HEK293 (cell line): ENCODE measurements around the gene INSM1.

Experiments
- EGR2 ChIP-seq: fragments of 450-650 bp; formaldehyde crosslinking; IDR thresholded peaks from 2 replicates; pipeline ENCODE4 v1.5.1; 2016; ENCODE audit warnings: low read depth, missing biosample characterization, missing genetic modification characterization
- KLF1 ChIP-seq: fragments of 450-650 bp; formaldehyde crosslinking; IDR thresholded peaks from 2 replicates; pipeline ENCODE4 v1.5.1; 2016; ENCODE audit warnings: missing biosample characterization, missing genetic modification characterization
- KLF10 ChIP-seq: fragments of 450-650 bp; IDR thresholded peaks from 2 replicates; pipeline ENCODE4 v1.5.1; 2018; ENCODE audit warnings: missing biosample characterization, mild to moderate bottlenecking, missing genetic modification characterization
- REPIN1 ChIP-seq: fragments of 450-650 bp; formaldehyde crosslinking; IDR thresholded peaks from 2 replicates; pipeline ENCODE4 v1.5.1; 2017; ENCODE audit warnings: missing biosample characterization, missing genetic modification characterization, low read depth
- TCF7L2 ChIP-seq: IDR thresholded peaks from 2 replicates; pipeline ENCODE4 v1.6.1; 2011; ENCODE audit warnings: low read depth, mild to moderate bottlenecking, inconsistent platforms, low read length, moderate library complexity, borderline replicate concordance
- ZBTB17 ChIP-seq: fragments of 450-650 bp; formaldehyde crosslinking; IDR thresholded peaks from 2 replicates; pipeline ENCODE4 v1.5.1; 2016; ENCODE audit warnings: missing biosample characterization, missing genetic modification characterization
- ZBTB20 ChIP-seq: fragments of 450-650 bp; formaldehyde crosslinking; IDR thresholded peaks from 2 replicates; pipeline ENCODE4 v1.5.1; 2016; ENCODE audit warnings: missing biosample characterization, missing genetic modification characterization
- ZFP69B ChIP-seq: fragments of 450-650 bp; formaldehyde crosslinking; IDR thresholded peaks from 2 replicates; pipeline ENCODE4 v1.5.1; 2016; ENCODE audit warnings: missing biosample characterization, missing genetic modification characterization
- ZNF174 ChIP-seq: fragments of 450-650 bp; formaldehyde crosslinking; IDR thresholded peaks from 2 replicates; pipeline ENCODE4 v1.5.0; 2017; ENCODE audit warnings: missing biosample characterization, mild to moderate bottlenecking, missing genetic modification characterization
- ZNF202 ChIP-seq: fragments of 450-650 bp; formaldehyde crosslinking; IDR thresholded peaks from 2 replicates; pipeline ENCODE4 v1.5.1; 2016; ENCODE audit warnings: missing biosample characterization, missing genetic modification characterization, borderline replicate concordance
- ZNF514 ChIP-seq: fragments of 450-650 bp; formaldehyde crosslinking; IDR thresholded peaks from 2 replicates; pipeline ENCODE4 v1.5.1; 2016; ENCODE audit warnings: missing biosample characterization, missing genetic modification characterization
- ZNF600 ChIP-seq: fragments of 450-650 bp; formaldehyde crosslinking; IDR thresholded peaks from 2 replicates; pipeline ENCODE4 v1.5.1; 2016; ENCODE audit warnings: missing biosample characterization, missing genetic modification characterization
- ZNF664 ChIP-seq: fragments of 450-650 bp; formaldehyde crosslinking; IDR thresholded peaks from 2 replicates; pipeline ENCODE4 v1.5.1; 2016; ENCODE audit warnings: missing biosample characterization, missing genetic modification characterization
- ZNF843 ChIP-seq: fragments of 450-650 bp; formaldehyde crosslinking; IDR thresholded peaks from 2 replicates; pipeline ENCODE4 v1.5.1; 2016; ENCODE audit warnings: missing biosample characterization, missing genetic modification characterization
- ZSCAN30 ChIP-seq: fragments of 450-650 bp; IDR thresholded peaks from 2 replicates; pipeline ENCODE4 v1.5.1; 2018; ENCODE audit warnings: missing biosample characterization, mild to moderate bottlenecking, missing genetic modification characterization, moderate library complexity
- TF ChIP-seq, protein P1 (sequence below): fragments of 450-650 bp; formaldehyde crosslinking; IDR thresholded peaks from 2 replicates; pipeline ENCODE4 v1.5.1; 2017; ENCODE audit warnings: missing biosample characterization, missing genetic modification characterization
- TF ChIP-seq, protein P2 (sequence below): fragments of 450-650 bp; formaldehyde crosslinking; IDR thresholded peaks from 2 replicates; pipeline ENCODE4 v1.5.1; 2017; ENCODE audit warnings: missing biosample characterization, missing genetic modification characterization
- TF ChIP-seq, protein P3 (sequence below): fragments of 450-650 bp; formaldehyde crosslinking; conservative IDR thresholded peaks from 2 replicates; pipeline ENCODE4 v1.5.1; 2016; ENCODE audit warnings: low read depth, missing biosample characterization, missing genetic modification characterization
- TF ChIP-seq, protein P4 (sequence below): fragments of 450-650 bp; formaldehyde crosslinking; IDR thresholded peaks from 2 replicates; pipeline ENCODE4 v1.5.1; 2016; ENCODE audit warnings: missing biosample characterization, missing genetic modification characterization, borderline replicate concordance

INSM1 gene

DNA sequence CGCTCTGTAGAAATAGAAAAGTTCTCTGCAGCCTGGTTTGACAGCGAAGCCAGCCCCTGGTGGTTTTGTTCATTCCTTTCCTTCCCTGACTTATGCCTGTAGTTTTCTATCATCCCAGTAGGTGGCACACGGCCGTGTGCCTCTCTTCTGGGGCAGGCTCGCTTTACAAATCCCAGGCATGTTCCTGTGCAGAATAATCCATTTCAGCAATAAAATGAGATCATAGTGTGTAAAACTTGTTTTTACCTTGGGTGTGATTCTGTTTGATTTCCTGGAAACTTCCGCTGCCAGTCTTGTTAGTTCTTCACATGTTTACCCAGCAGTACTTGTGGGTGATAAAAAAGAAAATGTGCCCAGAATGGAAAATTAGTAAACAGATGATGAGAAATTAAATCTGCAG, 7.4 kb upstream of the INSM1 start (continued):
- TF ChIP-seq, protein P1, sequence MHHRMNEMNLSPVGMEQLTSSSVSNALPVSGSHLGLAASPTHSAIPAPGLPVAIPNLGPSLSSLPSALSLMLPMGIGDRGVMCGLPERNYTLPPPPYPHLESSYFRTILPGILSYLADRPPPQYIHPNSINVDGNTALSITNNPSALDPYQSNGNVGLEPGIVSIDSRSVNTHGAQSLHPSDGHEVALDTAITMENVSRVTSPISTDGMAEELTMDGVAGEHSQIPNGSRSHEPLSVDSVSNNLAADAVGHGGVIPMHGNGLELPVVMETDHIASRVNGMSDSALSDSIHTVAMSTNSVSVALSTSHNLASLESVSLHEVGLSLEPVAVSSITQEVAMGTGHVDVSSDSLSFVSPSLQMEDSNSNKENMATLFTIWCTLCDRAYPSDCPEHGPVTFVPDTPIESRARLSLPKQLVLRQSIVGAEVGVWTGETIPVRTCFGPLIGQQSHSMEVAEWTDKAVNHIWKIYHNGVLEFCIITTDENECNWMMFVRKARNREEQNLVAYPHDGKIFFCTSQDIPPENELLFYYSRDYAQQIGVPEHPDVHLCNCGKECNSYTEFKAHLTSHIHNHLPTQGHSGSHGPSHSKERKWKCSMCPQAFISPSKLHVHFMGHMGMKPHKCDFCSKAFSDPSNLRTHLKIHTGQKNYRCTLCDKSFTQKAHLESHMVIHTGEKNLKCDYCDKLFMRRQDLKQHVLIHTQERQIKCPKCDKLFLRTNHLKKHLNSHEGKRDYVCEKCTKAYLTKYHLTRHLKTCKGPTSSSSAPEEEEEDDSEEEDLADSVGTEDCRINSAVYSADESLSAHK (tag by site-specific recombination), result peak; percentile 82
- no peak for TF ChIP-seq TCF7L2
- no peak for TF ChIP-seq KLF1 (tag by site-specific recombination)
- TF ChIP-seq ZNF174, result no peak
- TF ChIP-seq ZNF514 (tag by site-specific recombination), result no peak
- TF ChIP-seq ZBTB17, result peak; percentile 84
- no peak for TF ChIP-seq ZNF843 (tag by site-specific recombination)
- TF ChIP-seq ZNF600 (tag by site-specific recombination), result peak; percentile 47
- TF ChIP-seq KLF10 (tag by site-specific recombination), result no peak
- TF ChIP-seq, protein P2, sequence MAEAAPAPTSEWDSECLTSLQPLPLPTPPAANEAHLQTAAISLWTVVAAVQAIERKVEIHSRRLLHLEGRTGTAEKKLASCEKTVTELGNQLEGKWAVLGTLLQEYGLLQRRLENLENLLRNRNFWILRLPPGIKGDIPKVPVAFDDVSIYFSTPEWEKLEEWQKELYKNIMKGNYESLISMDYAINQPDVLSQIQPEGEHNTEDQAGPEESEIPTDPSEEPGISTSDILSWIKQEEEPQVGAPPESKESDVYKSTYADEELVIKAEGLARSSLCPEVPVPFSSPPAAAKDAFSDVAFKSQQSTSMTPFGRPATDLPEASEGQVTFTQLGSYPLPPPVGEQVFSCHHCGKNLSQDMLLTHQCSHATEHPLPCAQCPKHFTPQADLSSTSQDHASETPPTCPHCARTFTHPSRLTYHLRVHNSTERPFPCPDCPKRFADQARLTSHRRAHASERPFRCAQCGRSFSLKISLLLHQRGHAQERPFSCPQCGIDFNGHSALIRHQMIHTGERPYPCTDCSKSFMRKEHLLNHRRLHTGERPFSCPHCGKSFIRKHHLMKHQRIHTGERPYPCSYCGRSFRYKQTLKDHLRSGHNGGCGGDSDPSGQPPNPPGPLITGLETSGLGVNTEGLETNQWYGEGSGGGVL (tag by site-specific recombination), result no peak
- TF ChIP-seq, protein P3, sequence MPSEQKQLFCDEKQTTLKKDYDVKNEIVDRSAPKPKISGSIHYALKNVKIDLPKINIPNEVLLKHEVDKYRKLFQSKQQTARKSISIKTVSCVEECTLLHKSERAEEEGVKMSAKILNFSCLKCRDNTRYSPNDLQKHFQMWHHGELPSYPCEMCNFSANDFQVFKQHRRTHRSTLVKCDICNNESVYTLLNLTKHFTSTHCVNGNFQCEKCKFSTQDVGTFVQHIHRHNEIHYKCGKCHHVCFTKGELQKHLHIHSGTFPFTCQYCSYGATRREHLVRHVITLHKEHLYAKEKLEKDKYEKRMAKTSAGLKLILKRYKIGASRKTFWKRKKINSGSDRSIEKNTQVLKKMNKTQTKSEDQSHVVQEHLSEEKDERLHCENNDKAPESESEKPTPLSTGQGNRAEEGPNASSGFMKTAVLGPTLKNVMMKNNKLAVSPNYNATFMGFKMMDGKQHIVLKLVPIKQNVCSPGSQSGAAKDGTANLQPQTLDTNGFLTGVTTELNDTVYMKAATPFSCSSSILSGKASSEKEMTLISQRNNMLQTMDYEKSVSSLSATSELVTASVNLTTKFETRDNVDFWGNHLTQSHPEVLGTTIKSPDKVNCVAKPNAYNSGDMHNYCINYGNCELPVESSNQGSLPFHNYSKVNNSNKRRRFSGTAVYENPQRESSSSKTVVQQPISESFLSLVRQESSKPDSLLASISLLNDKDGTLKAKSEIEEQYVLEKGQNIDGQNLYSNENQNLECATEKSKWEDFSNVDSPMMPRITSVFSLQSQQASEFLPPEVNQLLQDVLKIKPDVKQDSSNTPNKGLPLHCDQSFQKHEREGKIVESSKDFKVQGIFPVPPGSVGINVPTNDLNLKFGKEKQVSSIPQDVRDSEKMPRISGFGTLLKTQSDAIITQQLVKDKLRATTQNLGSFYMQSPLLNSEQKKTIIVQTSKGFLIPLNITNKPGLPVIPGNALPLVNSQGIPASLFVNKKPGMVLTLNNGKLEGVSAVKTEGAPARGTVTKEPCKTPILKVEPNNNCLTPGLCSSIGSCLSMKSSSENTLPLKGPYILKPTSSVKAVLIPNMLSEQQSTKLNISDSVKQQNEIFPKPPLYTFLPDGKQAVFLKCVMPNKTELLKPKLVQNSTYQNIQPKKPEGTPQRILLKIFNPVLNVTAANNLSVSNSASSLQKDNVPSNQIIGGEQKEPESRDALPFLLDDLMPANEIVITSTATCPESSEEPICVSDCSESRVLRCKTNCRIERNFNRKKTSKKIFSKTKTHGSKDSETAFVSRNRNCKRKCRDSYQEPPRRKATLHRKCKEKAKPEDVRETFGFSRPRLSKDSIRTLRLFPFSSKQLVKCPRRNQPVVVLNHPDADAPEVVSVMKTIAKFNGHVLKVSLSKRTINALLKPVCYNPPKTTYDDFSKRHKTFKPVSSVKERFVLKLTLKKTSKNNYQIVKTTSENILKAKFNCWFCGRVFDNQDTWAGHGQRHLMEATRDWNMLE (tag by site-specific recombination), result no peak
- no peak for TF ChIP-seq EGR2 (tag by site-specific recombination)
- TF ChIP-seq, protein P4, sequence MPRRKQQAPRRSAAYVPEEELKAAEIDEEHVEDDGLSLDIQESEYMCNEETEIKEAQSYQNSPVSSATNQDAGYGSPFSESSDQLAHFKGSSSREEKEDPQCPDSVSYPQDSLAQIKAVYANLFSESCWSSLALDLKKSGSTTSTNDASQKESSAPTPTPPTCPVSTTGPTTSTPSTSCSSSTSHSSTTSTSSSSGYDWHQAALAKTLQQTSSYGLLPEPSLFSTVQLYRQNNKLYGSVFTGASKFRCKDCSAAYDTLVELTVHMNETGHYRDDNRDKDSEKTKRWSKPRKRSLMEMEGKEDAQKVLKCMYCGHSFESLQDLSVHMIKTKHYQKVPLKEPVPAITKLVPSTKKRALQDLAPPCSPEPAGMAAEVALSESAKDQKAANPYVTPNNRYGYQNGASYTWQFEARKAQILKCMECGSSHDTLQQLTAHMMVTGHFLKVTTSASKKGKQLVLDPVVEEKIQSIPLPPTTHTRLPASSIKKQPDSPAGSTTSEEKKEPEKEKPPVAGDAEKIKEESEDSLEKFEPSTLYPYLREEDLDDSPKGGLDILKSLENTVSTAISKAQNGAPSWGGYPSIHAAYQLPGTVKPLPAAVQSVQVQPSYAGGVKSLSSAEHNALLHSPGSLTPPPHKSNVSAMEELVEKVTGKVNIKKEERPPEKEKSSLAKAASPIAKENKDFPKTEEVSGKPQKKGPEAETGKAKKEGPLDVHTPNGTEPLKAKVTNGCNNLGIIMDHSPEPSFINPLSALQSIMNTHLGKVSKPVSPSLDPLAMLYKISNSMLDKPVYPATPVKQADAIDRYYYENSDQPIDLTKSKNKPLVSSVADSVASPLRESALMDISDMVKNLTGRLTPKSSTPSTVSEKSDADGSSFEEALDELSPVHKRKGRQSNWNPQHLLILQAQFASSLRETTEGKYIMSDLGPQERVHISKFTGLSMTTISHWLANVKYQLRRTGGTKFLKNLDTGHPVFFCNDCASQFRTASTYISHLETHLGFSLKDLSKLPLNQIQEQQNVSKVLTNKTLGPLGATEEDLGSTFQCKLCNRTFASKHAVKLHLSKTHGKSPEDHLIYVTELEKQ (tag by site-specific recombination), result no peak
- TF ChIP-seq REPIN1 (tag by site-specific recombination), result no peak
- TF ChIP-seq ZFP69B, result 0 out of 2 replicates have a peak, but pooled peaks have one; percentile 33
- TF ChIP-seq ZNF664 (tag by site-specific recombination), result peak; percentile 98
- no peak for TF ChIP-seq ZNF202 (tag by site-specific recombination)
- peak; percentile 69; the same call in 1 of the 2 replicates for TF ChIP-seq ZBTB20 (tag by site-specific recombination)
- 0 out of 2 replicates have a peak, but pooled peaks have one; percentile 46 for TF ChIP-seq ZSCAN30 (tag by site-specific recombination)
